ENCODE measurements around the gene MCM6.
"Not testable (repeated sequence)": the region's sequence is repeated elsewhere in the genome, so short reads cannot be mapped to it uniquely, and the experiment has no call there.

MCM6 gene

GRCh38 chr2:135818937-135819610 lies 57.2 kb downstream of the MCM6 start:
- DNase-seq: peak in 1 of 2 donors; percentile 4

- DNase-seq: no peak
These were observed 58.3 kb downstream of the MCM6 start for GRCh38 chr2:135817951-135818350.

GRCh38 chr2:135817466-135817865 lies 58.8 kb downstream of the MCM6 start:
- no peak for DNase-seq

GRCh38 chr2:135815269-135815668 lies 61.0 kb downstream of the MCM6 start:
- DNase-seq: no peak

GRCh38 chr2:135812907-135813511 lies 63.2 kb downstream of the MCM6 start:
- no peak for DNase-seq

GRCh38 chr2:135807874-135808273 lies 68.4 kb downstream of the MCM6 start:
- DNase-seq: not testable (repeated sequence)

GRCh38 chr2:135803278-135803677 lies 73.0 kb downstream of the MCM6 start:
- no peak for DNase-seq

- DNase-seq: no peak
These were observed 73.9 kb downstream of the MCM6 start for GRCh38 chr2:135802350-135802749.

GRCh38 chr2:135800513-135801460 lies 75.5 kb downstream of the MCM6 start:
- peak; percentile 39 to 47 for DNase-seq

GRCh38 chr2:135799738-135800137 lies 76.5 kb downstream of the MCM6 start:
- DNase-seq: no peak

GRCh38 chr2:135798762-135799161 lies 77.5 kb downstream of the MCM6 start:
- DNase-seq: peak in 1 of 2 donors; percentile 23

- peak in 1 of 2 donors; percentile 14 for DNase-seq
These were observed 78.0 kb downstream of the MCM6 start for GRCh38 chr2:135798275-135798705.

- DNase-seq: peak; percentile 50 to 83
These were observed 78.6 kb downstream of the MCM6 start for GRCh38 chr2:135797497-135798274.

GRCh38 chr2:135796606-135797005 lies 79.6 kb downstream of the MCM6 start:
- no peak for DNase-seq

- not testable (repeated sequence) for DNase-seq
These were observed 80.6 kb downstream of the MCM6 start for GRCh38 chr2:135795641-135796040.

GRCh38 chr2:135792401-135793150 lies 83.7 kb downstream of the MCM6 start:
- no peak for DNase-seq

GRCh38 chr2:135791418-135792190 lies 84.6 kb downstream of the MCM6 start:
- no peak for DNase-seq

- no peak for DNase-seq
These were observed 85.8 kb downstream of the MCM6 start for GRCh38 chr2:135790423-135790822.
